HG03097 (cell line): ENCODE results near the gene UFSP2.

Experiments used
- ATAC-seq: cut with Tn5 transposase; IDR thresholded peaks from one replicate; pipeline ENCODE4 v1.9.1; 2021; ENCODE audit not compliant: unreplicated experiment, low FRiP score

Gene UFSP2

GRCh38 chr4:185425647-185426352 is at the start of gene UFSP2:
Gene UFSP2 (minus strand): TSS chr4:185425964. CDS start chr4:185425868, 96 bp downstream.
- ATAC-seq, result peak; percentile 96

DNA sequence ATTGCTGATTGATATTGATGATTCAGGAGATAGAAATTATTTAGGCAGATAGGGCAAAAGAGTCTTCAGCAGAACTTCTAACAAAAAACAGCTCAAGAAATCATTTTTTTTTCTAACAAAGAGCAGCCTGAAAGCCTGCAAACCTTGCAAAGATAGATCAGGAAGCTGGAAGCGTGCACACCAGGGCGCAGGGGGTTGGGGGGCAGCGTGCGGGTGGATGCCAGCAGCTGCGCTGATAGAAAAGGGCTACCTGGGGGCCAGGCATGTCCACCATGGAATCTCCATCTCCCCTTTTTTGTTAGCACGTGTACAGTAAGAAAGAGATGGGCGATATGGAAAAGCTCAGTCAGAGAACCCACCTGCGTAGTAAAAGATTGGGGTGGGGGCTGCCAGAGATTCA is 47.5 kb upstream of the UFSP2 start:
- no peak for ATAC-seq

GRCh38 chr4:185472103-185472542 is 46.4 kb upstream of the UFSP2 start:
- ATAC-seq, result no peak

DNA sequence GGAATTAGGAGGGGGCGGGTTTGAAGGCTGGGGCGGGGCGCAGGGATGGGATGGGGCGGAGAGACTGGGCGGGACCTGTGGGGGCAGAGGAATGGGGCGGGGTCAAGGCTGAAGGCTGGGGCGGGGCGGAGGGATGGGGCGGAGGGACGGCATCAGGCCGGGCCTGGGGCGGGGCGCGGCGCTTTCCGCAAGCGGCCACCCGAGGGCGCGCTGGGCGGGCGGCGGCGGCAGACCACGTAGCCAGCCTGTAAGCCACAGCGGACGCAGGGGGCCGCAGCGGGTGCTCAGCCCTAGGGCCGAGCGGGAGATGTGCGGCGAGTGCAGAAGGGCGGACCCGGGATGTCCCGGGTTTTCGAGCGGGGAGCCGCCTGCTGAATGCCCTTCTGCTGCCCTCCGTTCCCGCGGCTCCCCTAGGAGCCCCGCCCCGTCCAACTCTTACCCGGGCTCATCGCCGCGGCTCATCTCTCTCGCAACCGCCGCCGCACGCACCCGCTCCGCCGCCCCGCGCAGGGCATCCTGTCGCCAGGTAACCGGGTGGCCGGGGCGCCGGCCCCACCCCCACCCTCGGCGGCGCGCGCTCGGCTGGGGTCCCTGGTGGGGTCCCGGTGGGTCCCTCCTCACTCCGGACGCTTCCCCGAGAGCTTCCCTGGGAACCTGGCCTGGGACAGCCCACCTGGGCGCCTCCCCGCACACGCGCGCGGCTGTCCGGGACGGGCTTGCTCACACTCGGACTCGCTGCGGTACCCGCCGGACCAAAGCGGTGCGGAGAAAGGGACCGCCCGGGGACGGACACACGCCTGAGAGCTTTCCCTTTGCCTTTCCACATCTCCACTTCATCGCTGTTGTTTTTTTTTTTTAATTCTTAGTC is 45.7 kb upstream of the UFSP2 start, which contains the start of gene CCDC110:
Gene CCDC110, minus strand, starts transcription at position 499 of the 868 bp plus-strand sequence. Its CDS starts 50 bp downstream, at position 449.
- peak; percentile 97 for ATAC-seq

GRCh38 chr4:185470501-185471195 is 44.9 kb upstream of the UFSP2 start:
- no peak for ATAC-seq

GRCh38 chr4:185469580-185470154 is 43.9 kb upstream of the UFSP2 start:
- ATAC-seq, result no peak

- no peak for ATAC-seq
Observed at GRCh38 chr4:185468999-185469398, 43.2 kb upstream of the UFSP2 start.

- ATAC-seq, result no peak
Observed at GRCh38 chr4:185467991-185468390, 42.2 kb upstream of the UFSP2 start.

DNA sequence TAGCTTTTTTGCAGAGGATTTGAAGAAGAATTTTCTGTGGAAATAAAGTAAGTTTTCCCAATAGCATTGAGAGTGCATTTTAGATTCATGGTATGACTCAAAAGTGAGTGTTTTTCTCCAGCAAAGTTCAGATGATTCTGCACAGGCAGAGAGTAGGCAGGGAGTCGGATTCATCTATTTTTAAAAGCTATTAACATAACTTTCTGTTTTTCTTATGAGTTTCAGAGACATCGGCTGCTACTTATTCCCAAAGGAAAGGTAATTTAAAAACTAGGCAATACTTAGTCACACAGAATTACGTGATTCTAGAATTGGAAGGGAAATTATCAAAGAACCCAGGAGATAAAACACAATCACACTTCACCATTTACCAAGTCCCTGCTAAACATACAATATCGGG is 41.3 kb upstream of the UFSP2 start:
- ATAC-seq, result no peak

DNA sequence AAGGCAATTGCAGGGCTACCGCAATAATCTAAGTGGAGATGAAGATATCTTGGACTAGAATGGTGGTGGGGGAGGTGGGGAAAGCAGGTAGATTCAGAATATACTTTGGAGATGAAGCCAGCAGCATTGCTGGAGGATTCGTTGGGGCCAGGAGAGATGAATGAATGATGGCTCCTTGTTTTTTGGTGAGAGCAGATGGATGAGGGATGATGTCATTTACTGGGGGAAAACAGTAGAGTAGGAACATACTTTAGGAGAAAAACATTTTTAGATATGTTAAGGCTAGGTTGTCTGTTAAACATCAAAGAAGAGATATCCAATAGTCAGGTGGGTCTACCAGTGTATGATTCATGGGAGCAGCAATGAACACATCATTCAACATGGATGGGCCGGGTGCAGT is 39.9 kb upstream of the UFSP2 start:
- no peak for ATAC-seq

GRCh38 chr4:185464887-185465286 is 39.1 kb upstream of the UFSP2 start:
- ATAC-seq, result no peak

DNA sequence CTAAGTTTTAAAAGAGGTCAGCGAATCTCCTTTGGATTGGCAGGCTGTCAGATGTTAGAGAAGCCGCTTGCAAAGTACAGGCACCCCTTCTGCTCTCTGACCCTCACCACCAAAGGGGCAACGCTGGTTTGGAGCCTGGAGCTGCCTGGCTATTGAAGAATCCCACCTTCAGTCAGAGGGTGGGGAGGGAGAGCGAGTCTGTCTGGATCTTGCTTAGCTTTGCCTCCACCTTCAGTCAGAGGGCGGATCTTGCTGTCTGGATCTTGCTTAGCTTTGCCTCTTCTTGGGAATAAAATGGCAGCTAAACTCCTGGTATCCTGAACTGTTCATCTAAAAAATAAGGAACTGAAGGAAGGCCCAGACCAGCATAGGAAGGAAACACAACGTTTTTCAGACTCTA is 38.4 kb upstream of the UFSP2 start:
- ATAC-seq, result no peak

DNA sequence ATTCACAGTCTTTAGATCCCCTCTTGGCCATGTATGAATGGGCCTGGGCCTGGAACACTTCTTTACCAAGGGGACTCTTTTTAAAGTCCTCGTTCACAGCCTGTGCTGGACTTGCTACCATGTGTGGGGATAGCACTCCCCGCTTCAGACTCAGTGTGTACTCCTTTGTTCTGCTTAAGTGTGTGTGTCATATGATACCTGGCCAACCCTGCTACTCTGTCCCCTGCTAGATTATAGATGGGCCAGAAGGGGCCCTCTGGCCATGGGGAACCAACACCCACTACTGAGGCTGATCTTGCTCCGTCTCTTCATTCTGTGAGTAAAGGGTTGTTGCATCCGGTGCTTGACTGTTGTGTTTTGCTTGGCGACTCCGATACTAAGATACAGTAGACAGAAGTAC is 37.8 kb upstream of the UFSP2 start:
- no peak for ATAC-seq

GRCh38 chr4:185461565-185461964 is 35.8 kb upstream of the UFSP2 start:
- ATAC-seq, result no peak

- ATAC-seq, result no peak
Observed at GRCh38 chr4:185457136-185457535, 31.4 kb upstream of the UFSP2 start.

- ATAC-seq, result no peak
Observed at GRCh38 chr4:185456131-185456530, 30.4 kb upstream of the UFSP2 start.

- no peak for ATAC-seq
Observed at GRCh38 chr4:185445209-185445608, 19.4 kb upstream of the UFSP2 start.

- no peak for ATAC-seq
Observed at GRCh38 chr4:185441479-185441878, 15.7 kb upstream of the UFSP2 start.

GRCh38 chr4:185437809-185438208 is 12.0 kb upstream of the UFSP2 start:
- ATAC-seq, result no peak

DNA sequence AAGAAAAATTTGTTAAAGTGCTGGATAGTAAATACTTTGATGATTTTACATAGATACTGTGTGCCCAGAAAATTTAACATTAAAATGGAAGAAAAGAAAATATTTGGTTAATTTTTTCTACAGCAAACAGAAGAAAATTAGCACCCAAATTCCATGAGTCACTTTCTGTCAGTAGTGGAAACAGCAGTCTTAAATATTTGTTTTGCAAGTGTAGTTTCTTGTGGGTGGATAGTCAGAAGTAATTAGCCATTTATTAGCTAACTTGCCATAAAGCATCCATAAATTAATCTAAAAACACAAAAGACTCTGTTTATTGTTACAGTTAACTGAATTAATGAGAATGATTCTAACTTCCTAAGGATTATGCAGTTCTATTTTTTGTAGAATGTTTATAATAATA is 9.7 kb upstream of the UFSP2 start:
- ATAC-seq, result no peak

- no peak for ATAC-seq
Observed at GRCh38 chr4:185429660-185430059, 3.9 kb upstream of the UFSP2 start.
